ENCODE data around the gene TOP1.
"Not testable (repeated sequence)": the region's sequence is repeated elsewhere in the genome, so short reads cannot be mapped to it uniquely, and the experiment has no call there.

Gene TOP1

DNA sequence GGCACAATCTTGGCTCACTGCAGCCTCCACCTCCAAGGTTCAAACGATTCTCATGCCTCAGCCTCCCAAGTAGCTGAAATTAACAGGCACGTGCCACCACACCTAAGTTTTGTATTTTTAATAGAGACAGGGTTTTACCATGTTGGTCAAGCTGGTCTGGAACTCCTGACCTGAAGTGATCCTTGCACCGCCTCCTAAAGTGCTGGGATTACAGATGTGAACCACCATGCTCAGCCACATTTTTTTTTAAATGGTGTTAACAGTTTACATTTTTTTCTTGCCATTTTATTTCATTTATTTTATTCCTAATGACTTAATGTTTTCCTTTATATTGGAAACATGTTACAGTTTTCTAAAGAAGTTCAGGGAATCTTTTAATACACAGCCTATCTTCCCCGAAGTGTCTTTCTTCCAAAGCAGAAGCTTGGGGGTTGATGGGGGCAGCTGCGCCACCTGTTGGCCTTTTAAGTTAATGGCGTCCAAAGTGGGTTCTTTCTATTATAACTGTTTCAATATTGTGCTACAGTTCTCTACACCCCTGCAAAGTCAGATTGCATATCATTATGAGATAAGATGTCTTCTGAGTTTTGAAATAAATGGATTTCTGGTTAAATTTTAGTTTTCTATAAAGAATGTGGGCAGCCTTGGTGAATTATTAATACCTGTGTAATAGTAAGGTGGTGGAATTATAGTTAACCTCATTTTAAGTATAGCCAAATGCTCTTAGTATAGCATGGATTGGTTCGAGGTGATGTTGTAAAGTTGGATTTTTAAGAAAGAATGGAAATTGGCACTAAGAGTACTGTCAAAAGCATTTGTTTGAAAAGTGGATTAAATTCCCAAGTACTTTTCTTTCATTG, 66.7 kb downstream of the TOP1 start:
- DNase-seq = peak; percentile 40

- DNase-seq = no peak
These were observed 70.2 kb downstream of the TOP1 start for GRCh38 chr20:41098703-41099250.

DNA sequence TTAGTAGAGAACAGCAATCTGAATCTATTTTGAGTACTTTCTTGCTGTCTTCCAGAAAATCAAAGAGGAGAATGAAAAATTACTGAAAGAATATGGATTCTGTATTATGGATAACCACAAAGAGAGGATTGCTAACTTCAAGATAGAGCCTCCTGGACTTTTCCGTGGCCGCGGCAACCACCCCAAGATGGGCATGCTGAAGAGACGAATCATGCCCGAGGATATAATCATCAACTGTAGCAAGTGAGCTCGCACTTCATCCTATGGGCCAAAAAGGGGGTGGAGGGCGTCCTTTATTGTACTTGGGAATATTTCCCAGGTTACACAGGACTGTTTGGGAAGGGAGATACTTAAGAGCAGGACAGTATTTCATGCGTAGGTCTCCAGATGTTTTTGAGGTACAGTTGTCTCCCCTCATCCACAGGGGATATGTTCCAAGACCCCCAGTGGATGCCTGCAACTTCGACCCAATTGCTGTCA, 71.4 kb downstream of the TOP1 start:
- DNase-seq = no peak

DNA sequence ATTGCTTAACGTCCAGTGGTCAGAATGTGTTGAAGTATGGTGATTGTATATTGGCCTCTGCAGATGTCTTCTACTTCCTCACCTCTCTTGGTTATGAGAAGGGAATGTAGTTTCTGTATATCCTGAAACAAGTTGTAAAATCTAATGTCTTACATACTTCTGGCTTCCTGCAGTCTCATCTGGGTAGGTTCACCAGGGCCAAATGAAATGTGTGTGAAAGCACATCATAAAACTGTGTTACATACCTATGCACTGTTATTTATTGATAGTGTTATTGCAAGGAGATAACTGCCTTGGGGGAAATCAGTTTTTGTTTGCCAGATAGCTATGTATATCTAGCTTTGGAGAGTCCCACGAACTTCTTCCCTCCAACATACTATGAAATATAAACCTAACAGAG, 73.0 kb downstream of the TOP1 start:
- DNase-seq = no peak

GRCh38 chr20:41108531-41108930, 79.9 kb downstream of the TOP1 start:
- no peak for DNase-seq

GRCh38 chr20:41110012-41110411, 81.4 kb downstream of the TOP1 start:
- DNase-seq = no peak

- no peak for DNase-seq
These were observed 82.4 kb downstream of the TOP1 start for GRCh38 chr20:41110930-41111577.

GRCh38 chr20:41111578-41111951, 82.9 kb downstream of the TOP1 start:
- no peak for DNase-seq

DNA sequence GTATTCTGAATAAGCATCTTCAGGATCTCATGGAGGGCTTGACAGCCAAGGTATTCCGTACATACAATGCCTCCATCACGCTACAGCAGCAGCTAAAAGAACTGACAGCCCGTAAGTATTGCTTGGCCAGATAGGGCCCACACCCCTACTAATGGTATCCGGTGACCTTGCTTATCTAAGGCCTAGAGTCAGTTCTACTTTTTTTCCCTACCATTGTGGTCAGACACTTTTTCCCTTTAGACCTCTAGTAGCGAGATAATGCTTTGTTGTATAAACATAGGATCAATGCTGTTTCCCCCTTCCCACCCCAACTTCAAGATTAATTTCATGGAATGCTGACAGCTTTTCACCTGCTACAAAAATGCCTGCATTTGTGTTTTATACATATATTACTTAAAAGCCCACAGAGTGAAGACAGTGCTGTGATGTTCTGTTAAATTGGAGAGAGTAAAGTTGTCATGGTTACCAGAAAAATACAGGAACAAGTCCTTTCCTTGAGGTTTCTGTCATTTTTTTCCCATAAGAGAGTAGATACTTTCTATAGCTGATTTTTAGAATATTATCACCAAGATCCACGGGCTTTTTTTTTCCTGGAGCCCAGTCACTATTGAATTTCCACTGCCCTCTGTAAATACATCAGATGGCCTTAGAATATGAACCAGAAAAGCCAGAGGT, 87.8 kb downstream of the TOP1 start:
- DNase-seq = no peak

DNA sequence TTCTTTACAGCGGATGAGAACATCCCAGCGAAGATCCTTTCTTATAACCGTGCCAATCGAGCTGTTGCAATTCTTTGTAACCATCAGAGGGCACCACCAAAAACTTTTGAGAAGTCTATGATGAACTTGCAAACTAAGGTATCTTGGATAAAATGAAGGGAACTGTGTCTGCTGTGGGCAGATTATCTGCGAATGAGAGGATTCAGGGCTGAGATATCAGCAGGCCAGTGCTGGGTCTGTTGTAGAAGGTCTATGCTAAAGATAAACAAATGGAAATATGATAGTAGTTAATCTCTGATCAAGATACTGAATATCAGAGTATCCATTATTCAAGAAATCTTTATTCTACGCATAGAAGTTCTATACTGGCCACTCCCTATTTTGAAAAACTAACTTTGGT, 89.5 kb downstream of the TOP1 start:
- DNase-seq = not testable (repeated sequence)

DNA sequence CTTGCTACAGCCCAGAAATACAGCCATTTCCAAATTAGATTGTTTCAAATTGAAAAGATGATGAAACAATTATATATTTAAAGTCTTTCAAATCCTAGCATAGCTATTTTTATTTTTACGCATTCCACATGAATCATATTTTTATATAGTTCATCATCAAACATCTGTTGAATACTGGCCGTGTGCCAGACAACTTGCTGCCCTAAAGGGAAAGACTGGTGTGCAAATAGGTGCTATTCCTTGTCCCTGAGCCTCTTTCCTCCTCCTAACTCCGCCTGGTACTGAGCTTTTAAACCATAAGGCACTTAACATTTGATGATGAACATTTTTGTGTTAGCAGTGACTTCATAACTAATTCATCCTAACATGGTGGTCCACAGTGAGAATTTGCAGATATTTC, 90.0 kb downstream of the TOP1 start:
- no peak for DNase-seq

DNA sequence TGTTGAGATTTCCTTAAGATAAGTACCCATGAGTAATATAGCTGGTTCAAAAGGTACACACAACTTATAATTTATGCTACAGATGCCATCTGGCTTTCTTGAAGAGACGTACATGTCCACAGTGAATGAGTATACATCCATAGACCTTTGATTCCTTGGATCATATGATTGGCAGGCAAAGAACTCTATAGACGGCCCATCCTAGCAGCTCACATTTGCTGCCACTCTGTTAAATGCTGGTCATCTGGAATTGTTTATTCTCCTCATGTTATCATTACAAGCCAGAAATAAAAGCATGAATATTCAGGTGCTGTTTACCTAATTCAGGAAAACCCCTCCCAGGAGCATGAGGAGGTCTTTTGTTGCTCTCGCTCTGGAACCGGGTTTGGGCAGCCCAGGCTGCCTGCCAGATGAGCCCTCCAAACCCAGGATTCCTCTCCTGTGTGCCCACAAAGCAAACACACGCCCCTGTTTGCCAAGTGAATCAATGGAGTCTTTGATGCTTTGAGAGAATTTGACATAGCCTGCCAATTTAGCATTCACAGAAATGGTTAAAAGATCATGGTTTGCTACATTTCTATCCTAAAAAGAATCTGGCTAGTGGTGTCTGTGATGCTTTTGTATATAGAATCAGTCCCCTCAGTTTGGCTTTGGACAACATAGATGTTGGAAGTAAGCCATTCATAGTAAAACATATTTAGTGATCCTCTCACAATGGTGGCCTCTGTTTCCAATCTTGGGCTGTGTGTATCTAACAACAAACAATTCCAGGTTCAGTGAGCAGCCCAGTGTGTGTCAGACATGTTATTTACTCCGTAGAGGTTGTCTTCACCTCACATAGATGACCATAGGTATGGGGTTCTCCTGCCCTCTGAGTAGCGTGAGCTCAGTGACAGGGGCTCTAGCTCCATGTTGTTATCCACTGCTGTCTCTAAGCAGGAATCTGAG, 91.3 kb downstream of the TOP1 start:
- peak; percentile 15 for DNase-seq

DNA sequence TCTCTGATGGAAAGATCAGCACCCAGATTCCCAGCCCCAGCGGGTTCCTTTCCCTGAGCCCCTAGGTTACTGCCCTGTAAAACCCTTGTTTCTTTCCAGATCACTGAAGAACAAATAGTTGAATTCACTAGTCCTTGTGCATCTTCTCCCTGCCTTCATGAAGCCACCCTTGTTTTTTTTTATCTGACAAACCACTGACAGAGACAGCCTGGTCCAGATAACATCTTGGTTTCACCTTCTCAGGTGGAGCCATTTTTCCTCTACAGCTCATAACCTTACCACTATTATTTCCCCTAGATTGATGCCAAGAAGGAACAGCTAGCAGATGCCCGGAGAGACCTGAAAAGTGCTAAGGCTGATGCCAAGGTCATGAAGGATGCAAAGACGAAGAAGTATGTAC, 92.8 kb downstream of the TOP1 start:
- no peak for DNase-seq

GRCh38 chr20:41123631-41124030, 95.0 kb downstream of the TOP1 start:
- no peak for DNase-seq

DNA sequence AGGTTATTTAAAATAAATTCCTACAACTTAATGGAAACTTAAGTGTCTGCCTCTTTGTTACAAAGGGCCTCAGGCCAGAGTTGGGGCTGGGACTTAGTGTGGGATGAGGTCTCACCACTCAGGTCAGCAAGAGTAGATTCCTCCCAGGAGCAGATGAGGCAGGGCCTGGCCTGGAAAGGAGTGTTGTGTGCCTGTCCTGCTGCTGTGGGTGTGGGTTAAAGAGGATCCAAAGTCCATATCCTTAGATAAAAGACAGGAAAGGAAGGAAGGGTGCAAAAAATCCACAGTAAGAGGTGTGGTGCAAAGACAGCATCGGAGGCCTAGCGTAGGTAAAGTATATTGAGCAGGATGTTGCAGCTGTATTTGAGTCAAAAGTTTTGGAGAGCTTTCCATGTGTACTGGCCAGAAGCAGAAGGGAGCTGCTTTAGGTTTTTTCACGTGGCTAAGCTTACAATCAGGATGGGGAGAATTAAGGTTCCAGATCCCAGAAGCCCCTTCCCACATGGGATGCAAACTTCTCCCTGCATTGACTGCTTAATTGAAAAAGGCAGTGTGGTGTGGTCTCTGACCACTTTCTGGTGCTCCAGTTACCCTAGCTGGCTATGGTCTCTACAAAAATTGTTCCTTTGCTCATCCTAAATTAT, 96.0 kb downstream of the TOP1 start:
- DNase-seq = no peak

- no peak for DNase-seq
These were observed 97.2 kb downstream of the TOP1 start for GRCh38 chr20:41125530-41126457.

DNA sequence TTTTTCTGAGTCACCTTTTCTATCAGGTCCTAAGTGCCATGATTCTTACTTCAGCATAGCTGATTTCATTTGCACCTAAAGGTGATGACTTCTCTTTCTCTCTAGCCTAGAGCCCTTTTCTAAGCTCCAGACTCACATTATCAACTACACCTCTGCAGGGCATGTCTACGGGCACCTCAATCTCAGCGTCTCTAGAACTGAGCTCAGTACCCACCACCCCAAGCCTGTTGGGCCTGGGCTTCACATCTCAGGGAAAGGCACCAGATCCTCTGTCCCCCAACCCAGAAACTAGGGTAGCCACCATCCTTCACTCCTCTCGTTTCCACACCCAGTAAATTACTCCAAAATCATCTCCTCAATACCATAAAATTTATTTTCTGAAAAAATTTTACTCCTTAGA, 98.1 kb downstream of the TOP1 start:
- no peak for DNase-seq

GRCh38 chr20:41128317-41128716, 99.7 kb downstream of the TOP1 start:
- DNase-seq = not testable (repeated sequence)

- no peak for DNase-seq
These were observed 103.2 kb downstream of the TOP1 start for GRCh38 chr20:41131594-41132387.

- DNase-seq = not testable (repeated sequence)
These were observed 103.8 kb downstream of the TOP1 start for GRCh38 chr20:41132388-41132775.

Measured in COR-L47 (cell line).